HG02759 (cell line): ENCODE data around the gene C4orf46.
A peak's percentile ranks its signal among the peaks of the same experiment; 100 is the strongest.

Experiments used
- ATAC-seq: cut with Tn5 transposase; IDR thresholded peaks from one replicate; pipeline ENCODE4 v1.9.1; 2021; ENCODE audit warnings: mild to moderate bottlenecking, moderate library complexity; ENCODE audit not compliant: unreplicated experiment

The C4orf46 gene

GRCh38 chr4:158656439-158656838, 15.2 kb downstream of the C4orf46 start:
- no peak for ATAC-seq

GRCh38 chr4:158652920-158653319, 18.8 kb downstream of the C4orf46 start:
- no peak for ATAC-seq

- ATAC-seq: no peak
Measured at GRCh38 chr4:158649111-158649680, 22.5 kb downstream of the C4orf46 start.

- no peak for ATAC-seq
Measured at GRCh38 chr4:158644760-158645159, 26.9 kb downstream of the C4orf46 start.

- no peak for ATAC-seq
Measured at GRCh38 chr4:158644356-158644755, 27.3 kb downstream of the C4orf46 start.

- no peak for ATAC-seq
Measured at GRCh38 chr4:158636619-158637018, 35.1 kb downstream of the C4orf46 start.

- no peak for ATAC-seq
Measured at GRCh38 chr4:158630893-158631292, 40.8 kb downstream of the C4orf46 start.

GRCh38 chr4:158625544-158625943, 46.1 kb downstream of the C4orf46 start:
- ATAC-seq: no peak

- peak; percentile 93 for ATAC-seq
Measured at GRCh38 chr4:158624889-158625478, 46.7 kb downstream of the C4orf46 start.

- ATAC-seq: no peak
Measured at GRCh38 chr4:158622251-158622650, 49.4 kb downstream of the C4orf46 start.

GRCh38 chr4:158621729-158622128, 50.0 kb downstream of the C4orf46 start:
- ATAC-seq: no peak

- no peak for ATAC-seq
Measured at GRCh38 chr4:158617956-158618355, 53.7 kb downstream of the C4orf46 start.
